Loucy (cell line): ENCODE data around the gene ZKSCAN1.

Source experiments
- H2AFZ ChIP-seq: fragments of 200-600 bp; sonication (generic); 2 replicates; pipeline ENCODE4 v1.6.0; 2016; ENCODE audit warnings: antibody characterized with exemption, mild to moderate bottlenecking, low read length, moderate library complexity
- H3F3A ChIP-seq: fragments of 200-600 bp; 2 replicates; pipeline ENCODE4 v1.6.0; 2016; ENCODE audit warnings: antibody characterized with exemption, low read depth, mild to moderate bottlenecking
- H3K27me3 ChIP-seq: fragments of 200-600 bp; sonication (generic); 2 replicates; pipeline ENCODE4 v1.6.1; 2014; ENCODE audit warnings: low read length, mild to moderate bottlenecking; ENCODE audit not compliant: insufficient read depth, poor library complexity, severe bottlenecking
- H3K36me3 ChIP-seq: fragments of 200-600 bp; sonication (generic); 2 replicates; pipeline ENCODE4 v1.6.1; 2016; ENCODE audit warnings: low read length; ENCODE audit not compliant: insufficient read depth
- H3K4me1 ChIP-seq: fragments of 200-600 bp; sonication (generic); 2 replicates; pipeline ENCODE4 v1.5.1; 2014; ENCODE audit warnings: low read length, mild to moderate bottlenecking; ENCODE audit not compliant: insufficient read depth, poor library complexity, severe bottlenecking
- H3K4me2 ChIP-seq: fragments of 200-600 bp; sonication (generic); 2 replicates; pipeline ENCODE4 v1.6.0; 2014; ENCODE audit warnings: antibody characterized with exemption, low read length, low read depth, mild to moderate bottlenecking; ENCODE audit not compliant: poor library complexity, severe bottlenecking
- H3K4me3 ChIP-seq: fragments of 200-600 bp; sonication (generic); 2 replicates; pipeline ENCODE4 v1.5.1; 2014; ENCODE audit warnings: low read length, mild to moderate bottlenecking, mixed read lengths; ENCODE audit not compliant: poor library complexity, severe bottlenecking
- H3K79me2 ChIP-seq: fragments of 200-600 bp; sonication (generic); 2 replicates; pipeline ENCODE4 v1.6.1; 2014; ENCODE audit warnings: low read length; ENCODE audit not compliant: insufficient read depth
- H3K9ac ChIP-seq: fragments of 200-600 bp; sonication (generic); 2 replicates; pipeline ENCODE4 v1.6.0; 2014; ENCODE audit warnings: mild to moderate bottlenecking, low read depth, low read length, moderate library complexity; ENCODE audit not compliant: poor library complexity, severe bottlenecking
- H3K9me2 ChIP-seq: fragments of 200-600 bp; sonication (generic); replicated peaks from 2 replicates; pipeline ENCODE4 v1.6.1; 2016; ENCODE audit warnings: low read depth, low read length, mixed read lengths
- H3K9me3 ChIP-seq: fragments of 200-600 bp; sonication (generic); 2 replicates; pipeline ENCODE4 v1.6.1; 2014; ENCODE audit warnings: mild to moderate bottlenecking, antibody characterized with exemption, low read length, low read depth; ENCODE audit not compliant: insufficient read depth
- H4K20me1 ChIP-seq: fragments of 200-600 bp; sonication (generic); 2 replicates; pipeline ENCODE4 v1.6.0; 2014; ENCODE audit warnings: antibody characterized with exemption, low read length, mild to moderate bottlenecking; ENCODE audit not compliant: insufficient read depth, poor library complexity, severe bottlenecking
- EZH2phosphoT487 ChIP-seq: fragments of 200-600 bp; IDR thresholded peaks from 2 replicates; pipeline ENCODE4 v1.6.1; 2018; ENCODE audit warnings: antibody characterized with exemption, mild to moderate bottlenecking, moderate library complexity, borderline replicate concordance
- TF ChIP-seq, protein P1 (sequence below): fragments of 200-600 bp; sonication (generic); conservative IDR thresholded peaks from 2 replicates; pipeline ENCODE4 v1.5.1; 2014; ENCODE audit warnings: mild to moderate bottlenecking, antibody characterized with exemption, low read length

Gene ZKSCAN1

DNA sequence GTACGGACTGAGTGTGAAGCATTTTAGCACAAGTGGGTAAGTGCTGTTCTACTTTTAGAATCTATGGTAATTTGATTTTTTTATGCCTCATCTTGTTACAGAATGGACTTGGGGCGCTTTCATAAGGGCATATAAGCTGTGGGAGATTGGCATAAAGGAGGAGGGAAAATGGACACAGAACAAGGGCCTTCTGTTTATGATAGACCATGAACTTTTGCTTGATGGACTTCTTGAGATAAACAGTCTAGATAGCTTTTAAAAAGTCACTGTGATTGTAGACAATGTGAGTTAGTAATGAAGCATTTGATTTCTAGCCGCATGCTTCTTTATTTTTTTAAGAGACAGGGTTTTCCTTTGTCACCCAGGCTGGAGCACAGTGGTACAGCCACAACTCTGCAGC lies 36.2 kb downstream of the ZKSCAN1 start:
- H3K4me2 ChIP-seq, result peak overlapping the region; percentile 8
- H3K79me2 ChIP-seq, result peaks cover 12% of the 10 kb centered on the region
- no peaks in the 10 kb centered on the region for H4K20me1 ChIP-seq
- H3K9me3 ChIP-seq, result no peaks in the 10 kb centered on the region
- H3K9me2 ChIP-seq, result no peaks in the 10 kb centered on the region
- no peak overlapping the region for H3K4me3 ChIP-seq
- TF ChIP-seq, protein P1, sequence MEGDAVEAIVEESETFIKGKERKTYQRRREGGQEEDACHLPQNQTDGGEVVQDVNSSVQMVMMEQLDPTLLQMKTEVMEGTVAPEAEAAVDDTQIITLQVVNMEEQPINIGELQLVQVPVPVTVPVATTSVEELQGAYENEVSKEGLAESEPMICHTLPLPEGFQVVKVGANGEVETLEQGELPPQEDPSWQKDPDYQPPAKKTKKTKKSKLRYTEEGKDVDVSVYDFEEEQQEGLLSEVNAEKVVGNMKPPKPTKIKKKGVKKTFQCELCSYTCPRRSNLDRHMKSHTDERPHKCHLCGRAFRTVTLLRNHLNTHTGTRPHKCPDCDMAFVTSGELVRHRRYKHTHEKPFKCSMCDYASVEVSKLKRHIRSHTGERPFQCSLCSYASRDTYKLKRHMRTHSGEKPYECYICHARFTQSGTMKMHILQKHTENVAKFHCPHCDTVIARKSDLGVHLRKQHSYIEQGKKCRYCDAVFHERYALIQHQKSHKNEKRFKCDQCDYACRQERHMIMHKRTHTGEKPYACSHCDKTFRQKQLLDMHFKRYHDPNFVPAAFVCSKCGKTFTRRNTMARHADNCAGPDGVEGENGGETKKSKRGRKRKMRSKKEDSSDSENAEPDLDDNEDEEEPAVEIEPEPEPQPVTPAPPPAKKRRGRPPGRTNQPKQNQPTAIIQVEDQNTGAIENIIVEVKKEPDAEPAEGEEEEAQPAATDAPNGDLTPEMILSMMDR, result no peak
- no peak for TF ChIP-seq EZH2phosphoT487
- no peaks in the 10 kb centered on the region for H3K36me3 ChIP-seq
- H3F3A ChIP-seq, result no peaks in the 10 kb centered on the region
- no peak overlapping the region for H2AFZ ChIP-seq
- H3K9ac ChIP-seq, result no peak overlapping the region
- peaks cover 14% of the 10 kb centered on the region for H3K4me1 ChIP-seq
- H3K27me3 ChIP-seq, result no peaks in the 10 kb centered on the region

DNA sequence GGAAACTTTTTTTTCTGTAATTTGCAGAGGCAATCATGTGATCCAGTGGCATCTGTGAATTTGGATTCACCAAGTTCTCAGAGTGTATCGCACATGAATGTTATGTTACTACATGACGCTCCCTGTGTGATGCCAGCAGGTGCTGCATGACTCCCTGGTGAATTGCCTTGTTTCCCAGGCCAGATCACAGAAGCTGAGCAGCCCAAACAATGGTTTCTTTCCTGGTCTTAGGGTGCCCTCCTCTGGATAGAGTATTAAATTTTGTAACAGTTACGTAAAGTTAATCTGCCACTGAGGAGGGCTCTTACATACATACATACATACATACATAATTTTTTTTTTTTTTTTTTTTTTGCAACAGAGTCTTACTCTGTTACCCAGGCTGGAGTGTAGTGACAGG lies 37.8 kb downstream of the ZKSCAN1 start:
- peaks cover 14% of the 10 kb centered on the region for H3K4me1 ChIP-seq
- H3K9me2 ChIP-seq, result no peaks in the 10 kb centered on the region
- no peaks in the 10 kb centered on the region for H3F3A ChIP-seq
- H3K4me3 ChIP-seq, result no peak overlapping the region
- no peak overlapping the region for H2AFZ ChIP-seq
- TF ChIP-seq, protein P1, result peak; percentile 58
- TF ChIP-seq EZH2phosphoT487, result no peak
- H3K79me2 ChIP-seq, result peaks cover 12% of the 10 kb centered on the region
- H3K9me3 ChIP-seq, result no peaks in the 10 kb centered on the region
- H4K20me1 ChIP-seq, result no peaks in the 10 kb centered on the region
- no peak overlapping the region for H3K9ac ChIP-seq
- H3K36me3 ChIP-seq, result peaks cover 11% of the 10 kb centered on the region; the same call in 1 of the 2 replicates
- H3K27me3 ChIP-seq, result no peaks in the 10 kb centered on the region
- no peak overlapping the region for H3K4me2 ChIP-seq

DNA sequence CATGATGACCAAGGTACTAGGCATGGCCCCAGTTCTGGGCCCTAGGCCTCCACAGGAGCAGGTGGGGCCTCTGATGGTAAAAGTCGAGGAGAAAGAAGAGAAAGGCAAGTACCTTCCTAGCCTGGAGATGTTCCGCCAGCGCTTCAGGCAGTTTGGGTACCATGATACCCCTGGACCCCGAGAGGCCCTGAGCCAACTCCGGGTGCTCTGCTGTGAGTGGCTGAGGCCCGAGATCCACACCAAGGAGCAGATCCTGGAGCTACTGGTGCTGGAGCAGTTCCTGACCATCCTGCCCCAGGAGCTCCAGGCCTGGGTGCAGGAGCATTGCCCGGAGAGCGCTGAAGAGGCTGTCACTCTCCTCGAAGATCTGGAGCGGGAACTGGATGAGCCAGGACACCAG lies 41.6 kb downstream of the ZKSCAN1 start:
- H3K4me2 ChIP-seq, result no peak overlapping the region
- no peaks in the 10 kb centered on the region for H3K79me2 ChIP-seq
- no peaks in the 10 kb centered on the region for H3K27me3 ChIP-seq
- H3K4me3 ChIP-seq, result no peak overlapping the region
- H3K9ac ChIP-seq, result no peak overlapping the region
- H2AFZ ChIP-seq, result no peak overlapping the region
- H3K9me2 ChIP-seq, result no peaks in the 10 kb centered on the region
- H3K9me3 ChIP-seq, result no peaks in the 10 kb centered on the region
- peaks cover 13% of the 10 kb centered on the region; the same call in 1 of the 2 replicates for H3K36me3 ChIP-seq
- TF ChIP-seq, protein P1, result no peak
- no peak for TF ChIP-seq EZH2phosphoT487
- H3K4me1 ChIP-seq, result no peaks in the 10 kb centered on the region
- no peaks in the 10 kb centered on the region for H3F3A ChIP-seq
- H4K20me1 ChIP-seq, result no peaks in the 10 kb centered on the region
